Loucy (cell line): ENCODE results near the gene USP17L18.
"Not testable (repeated sequence)": the region's sequence is repeated elsewhere in the genome, so short reads cannot be mapped to it uniquely, and the experiment has no call there.

Experiments
- H2AFZ ChIP-seq: fragments of 200-600 bp; sonication (generic); 2 replicates; pipeline ENCODE4 v1.6.0; 2016; ENCODE audit warnings: antibody characterized with exemption, mild to moderate bottlenecking, low read length, moderate library complexity
- H3F3A ChIP-seq: fragments of 200-600 bp; 2 replicates; pipeline ENCODE4 v1.6.0; 2016; ENCODE audit warnings: antibody characterized with exemption, low read depth, mild to moderate bottlenecking
- H3K27me3 ChIP-seq: fragments of 200-600 bp; sonication (generic); 2 replicates; pipeline ENCODE4 v1.6.1; 2014; ENCODE audit warnings: low read length, mild to moderate bottlenecking; ENCODE audit not compliant: insufficient read depth, poor library complexity, severe bottlenecking
- H3K36me3 ChIP-seq: fragments of 200-600 bp; sonication (generic); 2 replicates; pipeline ENCODE4 v1.6.1; 2016; ENCODE audit warnings: low read length; ENCODE audit not compliant: insufficient read depth
- H3K4me1 ChIP-seq: fragments of 200-600 bp; sonication (generic); 2 replicates; pipeline ENCODE4 v1.5.1; 2014; ENCODE audit warnings: low read length, mild to moderate bottlenecking; ENCODE audit not compliant: insufficient read depth, poor library complexity, severe bottlenecking
- H3K4me2 ChIP-seq: fragments of 200-600 bp; sonication (generic); 2 replicates; pipeline ENCODE4 v1.6.0; 2014; ENCODE audit warnings: antibody characterized with exemption, low read length, low read depth, mild to moderate bottlenecking; ENCODE audit not compliant: poor library complexity, severe bottlenecking
- H3K4me3 ChIP-seq: fragments of 200-600 bp; sonication (generic); 2 replicates; pipeline ENCODE4 v1.5.1; 2014; ENCODE audit warnings: low read length, mild to moderate bottlenecking, mixed read lengths; ENCODE audit not compliant: poor library complexity, severe bottlenecking
- H3K79me2 ChIP-seq: fragments of 200-600 bp; sonication (generic); 2 replicates; pipeline ENCODE4 v1.6.1; 2014; ENCODE audit warnings: low read length; ENCODE audit not compliant: insufficient read depth
- H3K9ac ChIP-seq: fragments of 200-600 bp; sonication (generic); 2 replicates; pipeline ENCODE4 v1.6.0; 2014; ENCODE audit warnings: mild to moderate bottlenecking, low read depth, low read length, moderate library complexity; ENCODE audit not compliant: poor library complexity, severe bottlenecking
- H3K9me2 ChIP-seq: fragments of 200-600 bp; sonication (generic); replicated peaks from 2 replicates; pipeline ENCODE4 v1.6.1; 2016; ENCODE audit warnings: low read depth, low read length, mixed read lengths
- H3K9me3 ChIP-seq: fragments of 200-600 bp; sonication (generic); 2 replicates; pipeline ENCODE4 v1.6.1; 2014; ENCODE audit warnings: mild to moderate bottlenecking, antibody characterized with exemption, low read length, low read depth; ENCODE audit not compliant: insufficient read depth
- H4K20me1 ChIP-seq: fragments of 200-600 bp; sonication (generic); 2 replicates; pipeline ENCODE4 v1.6.0; 2014; ENCODE audit warnings: antibody characterized with exemption, low read length, mild to moderate bottlenecking; ENCODE audit not compliant: insufficient read depth, poor library complexity, severe bottlenecking

Gene USP17L18

DNA sequence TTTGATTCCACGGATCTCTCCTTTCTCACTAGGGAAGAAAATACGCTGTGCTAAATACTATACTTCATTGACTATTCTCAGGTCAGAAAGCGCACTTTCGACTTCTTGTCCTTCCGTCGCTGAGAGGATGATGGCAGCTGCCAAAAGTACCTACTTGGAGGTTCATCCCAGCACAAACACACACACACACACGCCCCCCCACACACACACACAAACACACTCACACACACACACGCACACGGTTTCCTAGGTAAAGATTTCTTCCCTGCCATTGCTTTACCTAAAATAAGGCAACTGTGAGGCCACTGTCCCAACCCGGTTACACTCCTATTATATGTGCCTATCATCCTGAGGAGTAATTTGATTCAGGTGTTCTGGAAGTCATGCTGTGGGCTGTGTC is 23.3 kb downstream of the USP17L18 start:
- H3K4me3 ChIP-seq, H3K9me3 ChIP-seq, H3K9ac ChIP-seq, H3K4me1 ChIP-seq, H3K79me2 ChIP-seq, H3K27me3 ChIP-seq, H3F3A ChIP-seq, H2AFZ ChIP-seq, H3K36me3 ChIP-seq, H3K9me2 ChIP-seq, H4K20me1 ChIP-seq, H3K4me2 ChIP-seq: not testable (repeated sequence)
